HG02610 (cell line): ENCODE results near the gene ZSWIM4.

Experiments
- ATAC-seq: cut with Tn5 transposase; IDR thresholded peaks from one replicate; pipeline ENCODE4 v1.9.1; 2021; ENCODE audit warnings: mild to moderate bottlenecking, moderate library complexity; ENCODE audit not compliant: unreplicated experiment

Gene ZSWIM4

GRCh38 chr19:13834244-13835069, 39.2 kb downstream of the ZSWIM4 start:
- no peak for ATAC-seq

GRCh38 chr19:13835791-13836723, 40.8 kb downstream of the ZSWIM4 start:
- ATAC-seq = no peak

GRCh38 chr19:13838435-13839129, 43.3 kb downstream of the ZSWIM4 start:
- ATAC-seq = no peak

GRCh38 chr19:13839130-13839937, 44.1 kb downstream of the ZSWIM4 start:
- ATAC-seq = peak; percentile 42

GRCh38 chr19:13839938-13840304, 44.7 kb downstream of the ZSWIM4 start:
- ATAC-seq = no peak

GRCh38 chr19:13840305-13841085, 45.3 kb downstream of the ZSWIM4 start:
- ATAC-seq = no peak

GRCh38 chr19:13841086-13841961, 46.1 kb downstream of the ZSWIM4 start:
- no peak for ATAC-seq

GRCh38 chr19:13841962-13842290, 46.7 kb downstream of the ZSWIM4 start:
- no peak for ATAC-seq

GRCh38 chr19:13842291-13843103, 47.3 kb downstream of the ZSWIM4 start:
- no peak for ATAC-seq

- no peak for ATAC-seq
These were observed 48.1 kb downstream of the ZSWIM4 start for GRCh38 chr19:13843104-13843921.

- ATAC-seq = no peak
These were observed 48.9 kb downstream of the ZSWIM4 start for GRCh38 chr19:13844130-13844631.

GRCh38 chr19:13846557-13847406, 51.5 kb downstream of the ZSWIM4 start:
- ATAC-seq = peak; percentile 57

- peak; percentile 12 for ATAC-seq
These were observed 52.4 kb downstream of the ZSWIM4 start for GRCh38 chr19:13847407-13848339.

- ATAC-seq = no peak
These were observed 53.1 kb downstream of the ZSWIM4 start for GRCh38 chr19:13848340-13848677.
